Astrocyte (in vitro differentiated cells and primary cell): Measurements from ENCODE around the gene RHD. TPM values are rescaled to one million over a fixed set of nuclear protein-coding genes. Genes with fewer than 3 reads are reported as not detected.
"Not testable (repeated sequence)": the region's sequence is repeated elsewhere in the genome, so short reads cannot be mapped to it uniquely, and the experiment has no call there.

Experiments used
- DNase-seq: peaks from one replicate; pipeline ENCODE4 v3.0.0-alpha.2; 2010; ENCODE audit warnings: low read depth
- FAIRE-seq: peaks from 2 replicates; lab custom pipeline; 2011; peaks lifted over from hg19 to GRCh38; lab: Jason Lieb, UNC
- H2AFZ ChIP-seq: 2 replicates; pipeline ENCODE4 v1.6.0; 2012; ENCODE audit warnings: low read depth, low read length, inconsistent platforms
- H3K27ac ChIP-seq: 2 replicates; pipeline ENCODE4 v1.5.1; 2011; ENCODE audit warnings: low read depth, low read length, inconsistent platforms
- H3K27me3 ChIP-seq: 2 replicates; pipeline ENCODE4 v1.6.0; 2011; ENCODE audit warnings: low read length, inconsistent platforms; ENCODE audit not compliant: insufficient read depth
- H3K36me3 ChIP-seq: 2 replicates; pipeline ENCODE4 v1.5.1; 2011; ENCODE audit warnings: low read length, inconsistent platforms; ENCODE audit not compliant: insufficient read depth
- H3K4me1 ChIP-seq: 2 replicates; pipeline ENCODE4 v1.5.1; 2011; ENCODE audit warnings: low read length, inconsistent platforms; ENCODE audit not compliant: insufficient read depth
- H3K4me2 ChIP-seq: 2 replicates; pipeline ENCODE4 v1.6.0; 2012; ENCODE audit warnings: low read length, inconsistent platforms
- H3K4me3 ChIP-seq: 2 replicates; pipeline ENCODE4 v1.5.1; 2011; ENCODE audit warnings: low read depth, mild to moderate bottlenecking, low read length, inconsistent platforms; ENCODE audit not compliant: insufficient read depth
- H3K79me2 ChIP-seq: 2 replicates; pipeline ENCODE4 v1.6.0; 2012; ENCODE audit warnings: mild to moderate bottlenecking, low read length, inconsistent platforms; ENCODE audit not compliant: insufficient read depth
- H3K9ac ChIP-seq: 2 replicates; pipeline ENCODE4 v1.6.0; 2012; ENCODE audit warnings: mild to moderate bottlenecking, low read length, inconsistent platforms
- H3K9me3 ChIP-seq: 2 replicates; pipeline ENCODE4 v1.5.1; 2012; ENCODE audit warnings: low read depth, mild to moderate bottlenecking, low read length, inconsistent platforms; ENCODE audit not compliant: insufficient read depth
- H4K20me1 ChIP-seq: 2 replicates; pipeline ENCODE4 v1.6.0; 2012; ENCODE audit warnings: low read length, inconsistent platforms; ENCODE audit not compliant: insufficient read depth
- H3K27ac Mint-ChIP-seq: one replicate; pipeline ENCODE4 v1.8.0; 2021; ENCODE audit warnings: mild to moderate bottlenecking, mixed read lengths; ENCODE audit not compliant: unreplicated experiment
- H3K27me3 Mint-ChIP-seq: one replicate; pipeline ENCODE4 v1.8.0; 2021; ENCODE audit warnings: low read depth, mixed read lengths; ENCODE audit not compliant: unreplicated experiment
- H3K36me3 Mint-ChIP-seq: one replicate; pipeline ENCODE4 v1.8.0; 2021; ENCODE audit warnings: low read depth, mixed read lengths; ENCODE audit not compliant: unreplicated experiment
- H3K4me1 Mint-ChIP-seq: one replicate; pipeline ENCODE4 v1.8.0; 2021; ENCODE audit warnings: low read depth, mixed read lengths; ENCODE audit not compliant: unreplicated experiment
- H3K4me3 Mint-ChIP-seq: one replicate; pipeline ENCODE4 v1.8.0; 2021; ENCODE audit warnings: mild to moderate bottlenecking, moderate library complexity, mixed read lengths; ENCODE audit not compliant: unreplicated experiment
- H3K9me3 Mint-ChIP-seq: one replicate; pipeline ENCODE4 v1.8.0; 2021; ENCODE audit warnings: mild to moderate bottlenecking, mixed read lengths; ENCODE audit not compliant: unreplicated experiment
- CTCF ChIP-seq: IDR thresholded peaks from 2 replicates; pipeline ENCODE4 v1.5.1; 2011; ENCODE audit warnings: low read depth, mild to moderate bottlenecking, inconsistent platforms, low read length, moderate library complexity; ENCODE audit not compliant: insufficient read depth
- EZH2 ChIP-seq: IDR thresholded peaks from 2 replicates; pipeline ENCODE4 v1.6.1; 2012; ENCODE audit warnings: mild to moderate bottlenecking, low read length, inconsistent platforms; ENCODE audit not compliant: insufficient read depth
- total RNA-seq: library from RNA; stranded (reverse); gene quantifications from 2 replicates; pipeline ENCODE4 v1.2.1, GENCODE V29; 2021

RHD gene
- total RNA-seq, 1 donor from 2014 or later: not detected

DNA sequence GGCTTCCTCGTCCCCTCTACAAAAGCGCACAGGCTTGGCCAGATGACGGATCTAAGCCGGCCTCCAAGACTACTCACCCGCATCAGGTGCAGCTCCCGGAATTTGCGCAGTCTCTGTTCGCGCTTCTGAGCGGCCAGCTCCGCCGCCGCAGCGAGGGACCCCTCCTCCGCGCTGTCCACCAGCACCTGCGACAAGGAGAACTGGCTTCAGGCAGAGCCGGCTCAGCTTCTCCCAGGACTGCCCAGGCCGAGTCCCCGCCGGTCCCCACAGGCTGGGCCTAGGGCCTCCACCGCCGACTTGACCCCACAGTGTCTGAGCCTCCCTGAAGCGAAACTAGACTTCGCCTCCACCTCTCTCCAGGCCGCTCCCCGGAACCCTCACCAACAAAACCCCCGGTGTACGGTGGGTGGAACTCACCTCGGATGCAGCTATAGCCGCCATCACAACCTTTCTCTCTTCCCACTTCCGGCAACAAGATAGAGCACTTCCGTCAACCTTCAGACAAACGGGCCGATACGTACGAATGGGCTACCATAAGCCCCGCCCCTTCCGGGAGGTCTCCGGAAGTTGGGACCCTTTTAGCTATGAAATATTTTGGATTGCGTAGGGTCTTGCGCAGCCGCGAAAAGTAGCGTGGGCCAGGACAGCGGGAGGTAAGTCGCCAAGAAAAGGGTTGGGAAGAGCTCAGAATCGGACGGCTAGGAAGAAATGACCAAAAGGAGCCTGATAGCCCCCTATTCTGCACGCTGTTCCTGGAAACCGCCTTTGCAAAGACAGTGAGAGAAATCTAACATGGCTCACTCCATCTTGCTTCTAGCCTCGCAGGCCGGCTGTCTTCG is 40.1 kb upstream of the RHD start, which contains the start of gene SYF2:
SYF2 (minus strand) TSS at position 476 of the 839 bp plus-strand sequence; CDS start at position 441, 35 bp downstream.
- Histone ChIP-seq H3K4me1 (peaks cover 27% of the 10 kb centered on the region), H3K9me3 (no peaks in the 10 kb centered on the region), H3K9ac (peak within 1 kb of the TSS; percentile 95), H3K27me3 (no peaks in the 10 kb centered on the region), H3K79me2 (peaks cover 46% of the 10 kb centered on the region), H3K36me3 (peaks cover 24% of the 10 kb centered on the region), H4K20me1 (no peaks in the 10 kb centered on the region), H2AFZ (peak within 1 kb of the TSS; percentile 80), H3K4me3 (peak within 1 kb of the TSS; percentile 89), H3K4me2 (peak within 1 kb of the TSS; percentile 90), H3K27ac (peak within 1 kb of the TSS; percentile 86)
- peaks cover 18% of the 10 kb centered on the region for H3K4me1 Mint-ChIP-seq
- DNase-seq (peak; percentile 89), FAIRE-seq (no peak)
- H3K4me3 Mint-ChIP-seq: no peak within 1 kb of the TSS
- no peaks in the 10 kb centered on the region for H3K9me3 Mint-ChIP-seq
- no peaks in the 10 kb centered on the region for H3K27me3 Mint-ChIP-seq
- TF ChIP-seq CTCF (no peak), EZH2 (no peak)
- no peak within 1 kb of the TSS for H3K27ac Mint-ChIP-seq
- peaks cover 7% of the 10 kb centered on the region for H3K36me3 Mint-ChIP-seq

GRCh38 chr1:25232866-25233784 is 39.2 kb upstream of the RHD start:
- no peaks in the 10 kb centered on the region for H3K27me3 ChIP-seq
- peak overlapping the region; percentile 89 for H3K4me3 ChIP-seq
- H2AFZ ChIP-seq: peak overlapping the region; percentile 80
- Mint-ChIP-seq H3K27ac (no peak overlapping the region), H3K4me3 (no peak overlapping the region), H3K36me3 (peaks cover 4% of the 10 kb centered on the region), H3K27me3 (no peaks in the 10 kb centered on the region), H3K9me3 (no peaks in the 10 kb centered on the region), H3K4me1 (peaks cover 25% of the 10 kb centered on the region)
- H3K36me3 ChIP-seq: peaks cover 17% of the 10 kb centered on the region
- H3K4me2 ChIP-seq: peak overlapping the region; percentile 90
- H3K27ac ChIP-seq: peak overlapping the region; percentile 86
- H3K9ac ChIP-seq: peak overlapping the region; percentile 95
- H4K20me1 ChIP-seq: no peaks in the 10 kb centered on the region
- no peaks in the 10 kb centered on the region for H3K9me3 ChIP-seq
- peaks cover 46% of the 10 kb centered on the region for H3K79me2 ChIP-seq
- TF ChIP-seq EZH2 (no peak), CTCF (no peak)
- DNase-seq (peak; percentile 71), FAIRE-seq (no peak)
- peaks cover 28% of the 10 kb centered on the region for H3K4me1 ChIP-seq

- not testable (repeated sequence) for H3K9me3 ChIP-seq, H3K9ac ChIP-seq, H4K20me1 ChIP-seq, H3K36me3 Mint-ChIP-seq, H3K27ac ChIP-seq, H3K4me2 ChIP-seq, H3K4me3 ChIP-seq, H3K36me3 ChIP-seq, DNase-seq, H2AFZ ChIP-seq, H3K27me3 ChIP-seq, H3K27ac Mint-ChIP-seq, FAIRE-seq, H3K9me3 Mint-ChIP-seq, H3K4me3 Mint-ChIP-seq, H3K27me3 Mint-ChIP-seq
- peaks cover 38% of the 10 kb centered on the region for H3K79me2 ChIP-seq
- H3K4me1 Mint-ChIP-seq: peaks cover 34% of the 10 kb centered on the region
- H3K4me1 ChIP-seq: peaks cover 31% of the 10 kb centered on the region
Observed at GRCh38 chr1:25235411-25235810, 36.9 kb upstream of the RHD start.

DNA sequence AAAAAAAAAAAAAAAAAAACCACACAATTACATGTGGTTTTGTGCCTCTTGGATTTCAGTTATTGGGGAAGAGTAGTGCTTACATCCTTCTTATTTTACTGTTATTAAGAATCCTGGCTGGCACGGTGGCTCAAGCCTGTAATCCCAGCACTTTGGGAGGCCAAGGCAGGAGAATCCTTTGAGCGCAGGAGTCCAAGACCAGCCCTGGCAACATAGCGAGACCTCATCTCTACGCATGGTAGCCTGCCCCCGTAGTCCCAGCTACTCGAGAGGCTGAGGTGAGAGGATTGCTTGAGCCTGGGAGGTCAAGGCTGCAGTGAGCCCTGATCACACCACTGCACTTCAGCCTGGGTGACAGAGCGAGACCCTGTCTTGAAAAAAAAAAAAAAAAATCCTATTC is 36.0 kb upstream of the RHD start:
- Histone ChIP-seq H3K4me1 (peaks cover 34% of the 10 kb centered on the region), H3K4me2 (peak overlapping the region; percentile 40), H3K79me2 (peaks cover 32% of the 10 kb centered on the region)
- H3K27ac ChIP-seq, H2AFZ ChIP-seq, FAIRE-seq, H3K9ac ChIP-seq, H4K20me1 ChIP-seq, H3K4me3 Mint-ChIP-seq, H3K36me3 ChIP-seq, H3K9me3 ChIP-seq, DNase-seq, H3K9me3 Mint-ChIP-seq, H3K36me3 Mint-ChIP-seq, H3K4me3 ChIP-seq, H3K27me3 Mint-ChIP-seq, H3K27me3 ChIP-seq, H3K27ac Mint-ChIP-seq: not testable (repeated sequence)
- peaks cover 34% of the 10 kb centered on the region for H3K4me1 Mint-ChIP-seq
